SH-SY5Y (cell line): Measurements from ENCODE around the gene CD5L.

Experiments used
- GATA2 ChIP-seq: IDR thresholded peaks from 2 replicates; pipeline ENCODE4 v1.6.1; 2011; ENCODE audit warnings: mild to moderate bottlenecking, low read depth, low read length
- GATA3 ChIP-seq: IDR thresholded peaks from 2 replicates; pipeline ENCODE4 v1.6.1; 2011; ENCODE audit warnings: low read depth, mild to moderate bottlenecking, low read length, moderate library complexity

GRCh38 chr1:157803851-157804250, 37.8 kb downstream of the CD5L start:
- TF ChIP-seq GATA3: no peak
- no peak for TF ChIP-seq GATA2
